ENCODE measurements around the gene MED27. TPM values are rescaled to one million over a fixed set of nuclear protein-coding genes. Genes with fewer than 3 reads are reported as not detected.

Gene MED27
- total and polyA plus RNA-seq, 2 of the 13 experiments (the other 11 are each of a cell fraction or from before 2014, with no cell fraction given): 16.9 to 19.0 TPM

DNA sequence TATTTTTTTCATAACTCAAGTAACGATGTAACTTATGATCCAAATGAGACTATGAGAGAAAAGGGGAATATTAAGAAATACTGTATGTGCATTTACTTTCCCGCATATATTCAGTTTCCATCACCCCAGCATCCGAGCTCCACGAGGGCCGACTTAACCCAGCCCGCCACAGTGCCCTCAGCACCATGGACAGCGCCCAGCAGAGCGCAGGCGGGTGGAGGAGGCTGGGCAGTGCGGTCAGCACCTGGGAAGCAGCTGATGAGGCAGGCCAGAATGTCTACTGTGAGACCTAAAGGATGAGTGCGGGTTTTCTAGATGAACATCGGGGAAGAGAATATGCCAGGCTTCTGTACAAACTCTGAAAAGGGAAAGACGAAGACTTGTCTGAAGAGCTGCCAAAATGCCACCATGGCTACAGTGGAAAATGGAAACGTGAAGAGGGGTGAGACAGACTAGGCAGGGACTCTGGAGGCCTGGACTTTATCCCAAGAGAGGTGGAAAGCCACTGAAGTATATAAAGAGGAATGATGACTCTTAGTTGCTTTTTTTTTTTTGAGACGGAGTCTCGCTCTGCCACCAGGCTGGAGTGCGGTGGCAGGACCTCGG is 34.5 kb upstream of the MED27 start (continued):
- peak; percentile 64; the same call in 1 of the 2 replicates for TF ChIP-seq ZMYM2 (CRISPR knock-in tag; IDR thresholded peaks at IDR 0.05)
- TF ChIP-seq ZNF24 (IDR thresholded peaks at IDR 0.05): no peak
- TF ChIP-seq TBL1XR1 (IDR thresholded peaks at IDR 0.05; ENCODE audit: borderline replicate concordance, low read length, partially characterized antibody): no peak
- TF ChIP-seq NCOA5 (CRISPR knock-in tag; IDR thresholded peaks at IDR 0.05): no peak
- peak; percentile 79; the same call in 1 of the 2 replicates for TF ChIP-seq ZKSCAN5 (CRISPR knock-in tag; IDR thresholded peaks at IDR 0.05)
- peak; percentile 96 for TF ChIP-seq ZNF264 (CRISPR knock-in tag; IDR thresholded peaks at IDR 0.05)
- TF ChIP-seq ZNF660 (CRISPR knock-in tag; IDR thresholded peaks at IDR 0.05; ENCODE audit: borderline replicate concordance, low read depth): 0 out of 2 replicates have a peak, but pooled peaks have one; percentile 80
- peak; percentile 77 for TF ChIP-seq GATAD2A (CRISPR knock-in tag; IDR thresholded peaks at IDR 0.05)
- no peak for TF ChIP-seq HDAC6 (IDR thresholded peaks at IDR 0.05; ENCODE audit: low read depth, low read length)
- peak; percentile 82; the same call in 1 of the 2 replicates for TF ChIP-seq ZNF879 (CRISPR knock-in tag; IDR thresholded peaks at IDR 0.05)
- peak; percentile 89; the same call in 1 of the 2 replicates for TF ChIP-seq E2F2 (CRISPR knock-in tag; IDR thresholded peaks at IDR 0.05; ENCODE audit: borderline replicate concordance)
- TF ChIP-seq RBM22 (optimal IDR thresholded peaks at IDR 0.05; ENCODE audit: low read length): no peak
- 0 out of 2 replicates have a peak, but pooled peaks have one; percentile 71 for TF ChIP-seq SMAD1 (CRISPR knock-in tag; IDR thresholded peaks at IDR 0.05; ENCODE audit: borderline replicate concordance, low read depth)
- TF ChIP-seq CHD4 (IDR thresholded peaks at IDR 0.05; ENCODE audit: borderline replicate concordance, low read length): no peak
- TF ChIP-seq LRRFIP1 (CRISPR knock-in tag; conservative IDR thresholded peaks at IDR 0.05): peak; percentile 97
- 0 out of 2 replicates have a peak, but pooled peaks have one; percentile 36 for TF ChIP-seq ZNF850 (CRISPR knock-in tag; conservative IDR thresholded peaks at IDR 0.05)
- TF ChIP-seq ONECUT2 (CRISPR knock-in tag; IDR thresholded peaks at IDR 0.05): peak; percentile 83
- no peak for TF ChIP-seq ZNF121 (CRISPR knock-in tag; IDR thresholded peaks at IDR 0.05)
- TF ChIP-seq ZNF501 (CRISPR knock-in tag; IDR thresholded peaks at IDR 0.05): peak; percentile 79
- no peak for TF ChIP-seq PCBP1 (IDR thresholded peaks at IDR 0.05; ENCODE audit: borderline replicate concordance, low read depth, low read length)
- TF ChIP-seq SMARCC2 (IDR thresholded peaks at IDR 0.05): no peak
- TF ChIP-seq MTA3 (CRISPR knock-in tag; IDR thresholded peaks at IDR 0.05): no peak
